Measurements from ENCODE around the gene DZIP3. TPM values are rescaled to one million over a fixed set of nuclear protein-coding genes. Genes with fewer than 3 reads are reported as not detected.

The DZIP3 gene
- polyA plus RNA-seq, 3 donors, result 0.92 to 1.2 (median 1.1) TPM

GRCh38 chr3:108718454-108718853 is 128.9 kb downstream of the DZIP3 start:
- H3K4me3 ChIP-seq (replicated peaks in 1 of 3; ENCODE audit: low read depth in 2 of 3, low read length in 3 of 3), result no peak overlapping the region
- Mint-ChIP-seq H3K36me3 (no peaks in the 10 kb centered on the region), H3K4me3 (no peak overlapping the region), H3K9me3 (peaks cover 0 to 12% (median 6%) of the 10 kb centered on the region in 7 donors), H3K4me1 (no peaks in the 10 kb centered on the region), H3K27ac (no peak overlapping the region), H3K27me3 (ENCODE audit: low read depth in 3 of 3) (peaks cover 0 to 6% (median 0%) of the 10 kb centered on the region in 3 donors)
- DNase-seq, result no peak
- H3K27me3 ChIP-seq (ENCODE audit: control insufficient read depth in 2 of 2, insufficient read depth in 2 of 2, low read length in 2 of 2), result no peaks in the 10 kb centered on the region
- no peak overlapping the region for H3K27ac ChIP-seq (ENCODE audit: low read depth in 1 of 2, low read length in 2 of 2)
- no peak overlapping the region for H3K4me2 ChIP-seq (replicated peaks; ENCODE audit: extremely low read depth, low read length, poor library complexity, severe bottlenecking)
- H3K4me1 ChIP-seq (ENCODE audit: control insufficient read depth in 1 of 2, insufficient read depth in 2 of 2, low read length in 2 of 2), result no peaks in the 10 kb centered on the region
- TF ChIP-seq, protein P1, sequence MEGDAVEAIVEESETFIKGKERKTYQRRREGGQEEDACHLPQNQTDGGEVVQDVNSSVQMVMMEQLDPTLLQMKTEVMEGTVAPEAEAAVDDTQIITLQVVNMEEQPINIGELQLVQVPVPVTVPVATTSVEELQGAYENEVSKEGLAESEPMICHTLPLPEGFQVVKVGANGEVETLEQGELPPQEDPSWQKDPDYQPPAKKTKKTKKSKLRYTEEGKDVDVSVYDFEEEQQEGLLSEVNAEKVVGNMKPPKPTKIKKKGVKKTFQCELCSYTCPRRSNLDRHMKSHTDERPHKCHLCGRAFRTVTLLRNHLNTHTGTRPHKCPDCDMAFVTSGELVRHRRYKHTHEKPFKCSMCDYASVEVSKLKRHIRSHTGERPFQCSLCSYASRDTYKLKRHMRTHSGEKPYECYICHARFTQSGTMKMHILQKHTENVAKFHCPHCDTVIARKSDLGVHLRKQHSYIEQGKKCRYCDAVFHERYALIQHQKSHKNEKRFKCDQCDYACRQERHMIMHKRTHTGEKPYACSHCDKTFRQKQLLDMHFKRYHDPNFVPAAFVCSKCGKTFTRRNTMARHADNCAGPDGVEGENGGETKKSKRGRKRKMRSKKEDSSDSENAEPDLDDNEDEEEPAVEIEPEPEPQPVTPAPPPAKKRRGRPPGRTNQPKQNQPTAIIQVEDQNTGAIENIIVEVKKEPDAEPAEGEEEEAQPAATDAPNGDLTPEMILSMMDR (IDR thresholded peaks at IDR 0.05), result no peak
- H3K9me3 ChIP-seq (replicated peaks in 1 of 2; ENCODE audit: control insufficient read depth in 1 of 2, insufficient read depth in 1 of 2, low read length in 2 of 2), result no peaks in the 10 kb centered on the region
- no peaks in the 10 kb centered on the region for H3K36me3 ChIP-seq (replicated peaks in 1 of 2; ENCODE audit: control insufficient read depth in 1 of 2, insufficient read depth in 2 of 2, low read length in 2 of 2)
- H3K9ac ChIP-seq (ENCODE audit: insufficient read depth, low read length, poor library complexity, severe bottlenecking), result no peak overlapping the region
- no CpG with 5 or more reads among the region's 2 CpGs for WGBS (ENCODE audit: insufficient coverage)
- no peaks in the 10 kb centered on the region for H3K79me2 ChIP-seq (ENCODE audit: insufficient read depth, low read length)
- H4K20me1 ChIP-seq (ENCODE audit: insufficient read depth, low read length), result no peaks in the 10 kb centered on the region
- H2AFZ ChIP-seq (ENCODE audit: insufficient read depth, low read depth, low read length, poor library complexity, severe bottlenecking), result no peak overlapping the region
- intact Hi-C loops (cut with micrococcal nuclease), result no loop called here

DNA sequence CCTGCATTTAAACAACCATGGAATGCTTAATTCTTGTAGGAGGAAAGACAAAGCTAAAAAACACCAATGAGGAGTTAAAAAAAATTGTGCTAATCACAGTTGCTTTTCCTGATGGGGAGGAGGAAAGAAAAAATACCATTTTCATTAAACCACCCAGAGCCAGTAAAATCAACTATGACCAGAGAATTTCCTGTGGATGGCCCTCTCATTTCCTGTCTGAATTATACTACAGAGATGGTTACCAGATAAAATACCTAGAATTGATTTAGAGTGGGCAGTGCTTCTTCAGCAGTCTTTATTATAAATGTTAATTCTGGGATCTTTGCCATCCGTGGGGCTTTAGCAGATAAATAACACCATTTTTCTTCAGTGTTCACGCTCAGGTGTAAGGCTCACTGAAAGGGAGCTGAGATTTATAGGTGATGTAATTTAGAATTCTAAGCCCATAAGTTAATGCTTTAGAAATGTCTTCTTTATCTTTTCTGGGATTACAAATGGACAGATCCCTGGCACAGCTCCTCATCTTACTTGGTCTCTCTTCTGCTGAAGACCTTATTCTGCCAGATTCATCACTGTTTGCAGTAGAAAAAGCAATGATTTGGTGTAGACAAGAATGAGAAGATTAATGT is 129.8 kb downstream of the DZIP3 start:
- no peak overlapping the region for H3K9ac ChIP-seq (ENCODE audit: insufficient read depth, low read length, poor library complexity, severe bottlenecking)
- peaks cover 0 to 6% (median 2%) of the 10 kb centered on the region in 3 donors for H3K27me3 Mint-ChIP-seq (ENCODE audit: low read depth in 3 of 3)
- intact Hi-C loops (cut with micrococcal nuclease), result no loop called here
- H3K36me3 Mint-ChIP-seq, result no peaks in the 10 kb centered on the region
- H3K27ac ChIP-seq (ENCODE audit: low read depth in 1 of 2, low read length in 2 of 2), result no peak overlapping the region
- H3K27ac Mint-ChIP-seq, result no peak overlapping the region
- H3K36me3 ChIP-seq (replicated peaks in 1 of 2; ENCODE audit: control insufficient read depth in 1 of 2, insufficient read depth in 2 of 2, low read length in 2 of 2), result no peaks in the 10 kb centered on the region
- H3K4me2 ChIP-seq (replicated peaks; ENCODE audit: extremely low read depth, low read length, poor library complexity, severe bottlenecking), result no peak overlapping the region
- H3K9me3 Mint-ChIP-seq, result peaks cover 2 to 15% (median 8%) of the 10 kb centered on the region in 7 donors
- no peaks in the 10 kb centered on the region for H3K79me2 ChIP-seq (ENCODE audit: insufficient read depth, low read length)
- H3K4me3 ChIP-seq (replicated peaks in 1 of 3; ENCODE audit: low read depth in 2 of 3, low read length in 3 of 3), result no peak overlapping the region
- no peaks in the 10 kb centered on the region for H3K4me1 ChIP-seq (ENCODE audit: control insufficient read depth in 1 of 2, insufficient read depth in 2 of 2, low read length in 2 of 2)
- no peaks in the 10 kb centered on the region for H3K9me3 ChIP-seq (replicated peaks in 1 of 2; ENCODE audit: control insufficient read depth in 1 of 2, insufficient read depth in 1 of 2, low read length in 2 of 2)
- H3K27me3 ChIP-seq (ENCODE audit: control insufficient read depth in 2 of 2, insufficient read depth in 2 of 2, low read length in 2 of 2), result no peaks in the 10 kb centered on the region
- H3K4me3 Mint-ChIP-seq, result no peak overlapping the region
- WGBS (ENCODE audit: insufficient coverage), result no CpG with 5 or more reads among the region's 2 CpGs
- H3K4me1 Mint-ChIP-seq, result no peaks in the 10 kb centered on the region
- TF ChIP-seq, protein P1 (IDR thresholded peaks at IDR 0.05), result no peak
- H2AFZ ChIP-seq (ENCODE audit: insufficient read depth, low read depth, low read length, poor library complexity, severe bottlenecking), result no peak overlapping the region
- DNase-seq, result no peak
- no peaks in the 10 kb centered on the region for H4K20me1 ChIP-seq (ENCODE audit: insufficient read depth, low read length)

Data from CD14-positive monocyte (primary cell).